Measurements from ENCODE around the gene STXBP3. TPM values are rescaled to one million over a fixed set of nuclear protein-coding genes. Genes with fewer than 3 reads are reported as not detected.

STXBP3 gene
- total and polyA plus RNA-seq, 2 of the 4 experiments (the other 2 are of a cell fraction): 19.1 to 19.7 TPM

- TF ChIP-seq MAZ (IDR thresholded peaks at IDR 0.05; ENCODE audit: borderline replicate concordance, low read depth, low read length) (peak; percentile 29; the same call in 1 of the 2 replicates), RCOR1 (IDR thresholded peaks at IDR 0.05; ENCODE audit: insufficient replicate concordance, low read length) (peak; percentile 96), MXI1 (IDR thresholded peaks at IDR 0.05; ENCODE audit: borderline replicate concordance, low read depth, low read length) (peak; percentile 55; the same call in 1 of the 2 replicates)
Measured at GRCh38 chr1:108830119-108831008, 83.9 kb downstream of the STXBP3 start (continued).

- DNase-seq: peak; percentile 89
- H2BK5ac ChIP-seq (ENCODE audit: low read depth, low read length, poor library complexity, severe bottlenecking): peak overlapping the region; percentile 92
- TF ChIP-seq CEBPB (IDR thresholded peaks at IDR 0.05; ENCODE audit: low read depth, low read length): peak; percentile 89
- TF ChIP-seq FOS (IDR thresholded peaks at IDR 0.05; ENCODE audit: low read depth, low read length): peak; percentile 58; the same call in 1 of the 2 replicates
- no peak for TF ChIP-seq MAZ (IDR thresholded peaks at IDR 0.05; ENCODE audit: borderline replicate concordance, low read depth, low read length)
- no TSS peak for BruUV-seq (replicated peaks)
- H4K91ac ChIP-seq (ENCODE audit: insufficient read depth, low read depth, low read length): no peak overlapping the region
- peaks cover 0 to 4% of the 10 kb centered on the region in 2 experiments; a peak in 1 of 4 replicates for H3K79me1 ChIP-seq (ENCODE audit: low read depth in 1 of 2, low read length in 2 of 2)
- H3K4me1 ChIP-seq (ENCODE audit: control insufficient read depth, insufficient read depth, low read length): peaks cover 18% of the 10 kb centered on the region
- no peaks in the 10 kb centered on the region for H3K27me3 ChIP-seq (ENCODE audit: control insufficient read depth, insufficient read depth, low read length)
- H3K9me3 ChIP-seq (ENCODE audit: control insufficient read depth, insufficient read depth, low read length): no peaks in the 10 kb centered on the region
- ChIA-PET POLR2A (ENCODE audit: unreplicated experiment) (interaction anchor here (1.2 kb wide), 1 partner anchor 15 kb away, joined by 3 read pairs; no protein-coding TSS in a partner anchor), CTCF (interaction anchor here (0.9 to 1.2 kb wide), 3 partner anchors 13 to 181 kb away, joined by 3 to 4 read pairs (median 3); no protein-coding TSS in a partner anchor)
- H2AK9ac ChIP-seq (replicated peaks; ENCODE audit: low read depth, low read length, poor library complexity): no peak overlapping the region
- peak overlapping the region in 1 of 2 experiments; percentile 46; a peak in 1 of 4 replicates for H4K8ac ChIP-seq (ENCODE audit: low read depth in 2 of 2, low read length in 2 of 2)
- H3K4ac ChIP-seq (ENCODE audit: low read depth, low read length): peak overlapping the region; percentile 0; the same call in 1 of the 2 replicates
- H2AK5ac ChIP-seq (ENCODE audit: low read depth, low read length): no peak overlapping the region
- intact Hi-C loops (cut with micrococcal nuclease) (no loop called here), dilution Hi-C loops (cut with HindIII; ENCODE audit: low sequenced_read_pairs, unreplicated experiment) (no loop called here), in situ Hi-C loops (cut with MboI; ENCODE audit: low sequenced_read_pairs) (loop anchor here (5.0 kb wide), 1 partner anchor 61 kb away; no protein-coding TSS in a partner anchor)
- H3K56ac ChIP-seq (ENCODE audit: extremely low read depth, insufficient read depth, low read length): no peak overlapping the region
- H4K5ac ChIP-seq (ENCODE audit: low read depth, low read length): no peak overlapping the region
- no peak overlapping the region for H3K14ac ChIP-seq (replicated peaks; ENCODE audit: low read depth, low read length)
- 0 out of 2 replicates have a peak overlapping the region, but pooled peaks have one; percentile 10 for H3K27ac ChIP-seq (ENCODE audit: insufficient read depth, low read length)
- H3K18ac ChIP-seq (ENCODE audit: low read depth, low read length): peak overlapping the region; percentile 4; the same call in 1 of the 2 replicates
- H2BK120ac ChIP-seq (ENCODE audit: low read depth, low read length): peak overlapping the region; percentile 94; the same call in 1 of the 2 replicates
- peaks cover 12% of the 10 kb centered on the region; the same call in 1 of the 2 replicates for H3K9me1 ChIP-seq (ENCODE audit: insufficient read depth, low read length)
- peak overlapping the region; percentile 16 for H3K4me2 ChIP-seq (ENCODE audit: low read depth, low read length)
- H2BK15ac ChIP-seq (ENCODE audit: low read depth, low read length): no peak overlapping the region
- no peaks in the 10 kb centered on the region for H3K36me3 ChIP-seq (ENCODE audit: control insufficient read depth, insufficient read depth, low read length)
- no peak overlapping the region for H3K4me3 ChIP-seq (ENCODE audit: insufficient read depth, low read depth, low read length)
- peak overlapping the region; percentile 35; the same call in 1 of the 2 replicates for H2BK20ac ChIP-seq (ENCODE audit: low read depth, low read length)
- ATAC-seq (ENCODE audit: low read depth): peak; percentile 22
- no peak overlapping the region; the same call in 1 of the 2 replicates for H3K23ac ChIP-seq (ENCODE audit: low read depth, low read length)
- H2AFZ ChIP-seq (replicated peaks; ENCODE audit: low read length, poor library complexity): no peak overlapping the region
- no peaks in the 10 kb centered on the region for H4K20me1 ChIP-seq (ENCODE audit: insufficient read depth, low read length)
- H3K9ac ChIP-seq (ENCODE audit: low read depth, low read length): no peak overlapping the region
- WGBS, 2 experiments (ENCODE audit: extremely low coverage in 2 of 2, insufficient read length in 1 of 2): no CpG with 5 or more reads among the region's 2 CpGs
Measured at GRCh38 chr1:108831225-108831624, 84.8 kb downstream of the STXBP3 start.

Data from IMR-90 (cell line).